Vagina (tissue), 2 donors: Measurements from ENCODE around the gene DEK.

ENCODE experiments used
- POLR2A ChIP-seq, 2 donors: fragments of 450-650 bp; IDR thresholded peaks; one replicate each; pipeline ENCODE4 v1.6.1; 2017; ENCODE audit warnings: antibody characterized with exemption in 2 of 2, mild to moderate bottlenecking in 2 of 2, moderate library complexity in 2 of 2
- TF ChIP-seq, protein P1 (sequence below), 3 experiments: fragments of 450-650 bp in 2 of 3; fragments of 200-600 bp in 1 of 3; sonication (generic) in 1 of 3; IDR thresholded peaks; one replicate each; pipeline ENCODE4 v1.5.1; 2017 to 2019; ENCODE audit warnings: antibody characterized with exemption in 3 of 3, mild to moderate bottlenecking in 2 of 3, moderate library complexity in 2 of 3

DNA sequence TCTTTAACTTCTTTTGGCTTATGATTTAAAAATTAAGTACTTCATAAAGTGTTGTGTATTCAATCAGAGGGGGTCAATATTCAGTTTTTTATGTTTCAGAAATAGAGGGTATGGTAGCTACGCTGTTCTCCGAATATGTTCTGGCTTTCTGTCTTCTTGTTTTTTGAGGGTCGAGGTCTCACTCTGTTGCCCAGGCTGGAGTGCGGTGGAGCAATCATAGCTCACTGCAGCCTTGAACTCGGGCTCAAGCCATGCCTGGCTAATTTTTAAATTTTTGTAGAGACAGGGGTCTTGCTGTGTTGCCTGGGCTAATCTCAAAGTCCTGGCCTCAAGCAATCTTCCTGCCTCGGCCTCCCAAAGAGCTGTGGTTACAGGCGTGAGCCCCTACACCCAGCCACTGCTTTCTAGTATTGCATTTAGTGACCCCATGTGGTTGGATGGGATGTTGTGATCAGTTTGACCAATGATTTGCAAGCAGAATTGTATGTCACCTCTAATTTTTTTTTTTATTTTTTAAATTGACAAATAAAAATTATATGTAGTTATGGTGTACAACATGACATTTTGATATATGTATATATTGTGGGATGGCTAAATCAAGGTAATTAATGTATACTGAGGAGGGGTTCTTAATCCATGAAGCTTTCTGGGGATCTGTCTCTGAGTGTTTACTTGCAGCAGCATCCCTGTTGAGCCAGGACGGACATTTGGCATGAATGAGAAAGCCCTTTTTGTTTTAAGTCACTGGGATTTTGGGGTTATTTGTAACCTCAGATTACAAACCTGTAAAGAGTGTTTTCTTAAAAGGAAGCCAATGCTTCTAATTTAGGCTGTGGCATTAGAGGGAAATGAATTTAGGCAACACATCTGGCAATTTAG lies 38.5 kb upstream of the DEK start:
- TF ChIP-seq, protein P1, sequence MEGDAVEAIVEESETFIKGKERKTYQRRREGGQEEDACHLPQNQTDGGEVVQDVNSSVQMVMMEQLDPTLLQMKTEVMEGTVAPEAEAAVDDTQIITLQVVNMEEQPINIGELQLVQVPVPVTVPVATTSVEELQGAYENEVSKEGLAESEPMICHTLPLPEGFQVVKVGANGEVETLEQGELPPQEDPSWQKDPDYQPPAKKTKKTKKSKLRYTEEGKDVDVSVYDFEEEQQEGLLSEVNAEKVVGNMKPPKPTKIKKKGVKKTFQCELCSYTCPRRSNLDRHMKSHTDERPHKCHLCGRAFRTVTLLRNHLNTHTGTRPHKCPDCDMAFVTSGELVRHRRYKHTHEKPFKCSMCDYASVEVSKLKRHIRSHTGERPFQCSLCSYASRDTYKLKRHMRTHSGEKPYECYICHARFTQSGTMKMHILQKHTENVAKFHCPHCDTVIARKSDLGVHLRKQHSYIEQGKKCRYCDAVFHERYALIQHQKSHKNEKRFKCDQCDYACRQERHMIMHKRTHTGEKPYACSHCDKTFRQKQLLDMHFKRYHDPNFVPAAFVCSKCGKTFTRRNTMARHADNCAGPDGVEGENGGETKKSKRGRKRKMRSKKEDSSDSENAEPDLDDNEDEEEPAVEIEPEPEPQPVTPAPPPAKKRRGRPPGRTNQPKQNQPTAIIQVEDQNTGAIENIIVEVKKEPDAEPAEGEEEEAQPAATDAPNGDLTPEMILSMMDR (IDR thresholded peaks at IDR 0.05), result no peak
- no peak for TF ChIP-seq POLR2A (IDR thresholded peaks at IDR 0.05)
